HG03135 (cell line): ENCODE results near the gene TNFAIP8L3.

Experiments
- ATAC-seq: cut with Tn5 transposase; IDR thresholded peaks from one replicate; pipeline ENCODE4 v1.9.1; 2021; ENCODE audit warnings: mild to moderate bottlenecking, moderate library complexity; ENCODE audit not compliant: unreplicated experiment

Gene TNFAIP8L3

GRCh38 chr15:51119120-51119519 is 24.4 kb upstream of the TNFAIP8L3 start:
- ATAC-seq = no peak

- ATAC-seq = no peak
Observed at GRCh38 chr15:51117270-51117669, 22.6 kb upstream of the TNFAIP8L3 start.

GRCh38 chr15:51114437-51115119 is 19.9 kb upstream of the TNFAIP8L3 start:
- no peak for ATAC-seq

- no peak for ATAC-seq
Observed at GRCh38 chr15:51112078-51112477, 17.4 kb upstream of the TNFAIP8L3 start.

GRCh38 chr15:51111061-51111460 is 16.4 kb upstream of the TNFAIP8L3 start:
- no peak for ATAC-seq

GRCh38 chr15:51110171-51110570 is 15.5 kb upstream of the TNFAIP8L3 start:
- no peak for ATAC-seq

- no peak for ATAC-seq
Observed at GRCh38 chr15:51108933-51109550, 14.3 kb upstream of the TNFAIP8L3 start.

GRCh38 chr15:51107612-51108011 is 12.9 kb upstream of the TNFAIP8L3 start:
- ATAC-seq = no peak

- ATAC-seq = no peak
Observed at GRCh38 chr15:51106481-51106880, 11.8 kb upstream of the TNFAIP8L3 start.

- ATAC-seq = no peak
Observed at GRCh38 chr15:51105430-51106016, 10.8 kb upstream of the TNFAIP8L3 start.

GRCh38 chr15:51104512-51104911 is 9.8 kb upstream of the TNFAIP8L3 start:
- ATAC-seq = no peak

- no peak for ATAC-seq
Observed at GRCh38 chr15:51103330-51103729, 8.6 kb upstream of the TNFAIP8L3 start.

GRCh38 chr15:51100785-51101489 is 6.2 kb upstream of the TNFAIP8L3 start:
- no peak for ATAC-seq

- no peak for ATAC-seq
Observed at GRCh38 chr15:51099185-51099584, 4.5 kb upstream of the TNFAIP8L3 start.

- ATAC-seq = no peak
Observed at GRCh38 chr15:51098331-51098619, 3.6 kb upstream of the TNFAIP8L3 start.

- ATAC-seq = no peak
Observed at GRCh38 chr15:51097553-51098330, 3.0 kb upstream of the TNFAIP8L3 start.

GRCh38 chr15:51096976-51097375 is 2.3 kb upstream of the TNFAIP8L3 start:
- ATAC-seq = no peak

- ATAC-seq = no peak
Observed at GRCh38 chr15:51095681-51096331, 1.1 kb upstream of the TNFAIP8L3 start.

- no peak for ATAC-seq
Observed at GRCh38 chr15:51093839-51094605, 684 bp downstream of the TNFAIP8L3 start.

- no peak for ATAC-seq
Observed at GRCh38 chr15:51093488-51093838, 1.2 kb downstream of the TNFAIP8L3 start.
